ENCODE results near the gene ZFP36L2.

DNA sequence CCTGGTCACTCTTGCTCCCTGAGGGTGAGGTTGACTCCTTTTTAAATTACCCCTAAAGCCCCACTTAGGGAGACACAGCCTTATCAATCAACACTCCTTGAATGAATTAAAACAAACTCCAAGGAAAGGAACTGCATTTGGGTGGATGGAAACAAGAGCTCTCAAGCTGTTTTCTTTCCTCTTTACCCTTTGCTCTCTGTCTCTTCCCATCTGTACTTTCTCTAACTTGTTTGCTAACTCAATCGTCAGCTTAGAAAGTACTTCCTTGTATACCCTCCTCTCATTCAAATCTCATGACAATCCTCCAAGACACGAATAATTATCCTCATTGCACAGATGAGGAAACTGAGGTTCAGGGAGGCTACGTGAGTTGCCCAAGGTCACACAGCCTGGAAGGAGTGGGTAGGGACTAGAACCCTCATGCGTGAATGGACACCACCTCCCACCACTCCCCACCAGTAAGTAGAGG, 32.7 kb downstream of the ZFP36L2 start:
- TF ChIP-seq, protein P1, sequence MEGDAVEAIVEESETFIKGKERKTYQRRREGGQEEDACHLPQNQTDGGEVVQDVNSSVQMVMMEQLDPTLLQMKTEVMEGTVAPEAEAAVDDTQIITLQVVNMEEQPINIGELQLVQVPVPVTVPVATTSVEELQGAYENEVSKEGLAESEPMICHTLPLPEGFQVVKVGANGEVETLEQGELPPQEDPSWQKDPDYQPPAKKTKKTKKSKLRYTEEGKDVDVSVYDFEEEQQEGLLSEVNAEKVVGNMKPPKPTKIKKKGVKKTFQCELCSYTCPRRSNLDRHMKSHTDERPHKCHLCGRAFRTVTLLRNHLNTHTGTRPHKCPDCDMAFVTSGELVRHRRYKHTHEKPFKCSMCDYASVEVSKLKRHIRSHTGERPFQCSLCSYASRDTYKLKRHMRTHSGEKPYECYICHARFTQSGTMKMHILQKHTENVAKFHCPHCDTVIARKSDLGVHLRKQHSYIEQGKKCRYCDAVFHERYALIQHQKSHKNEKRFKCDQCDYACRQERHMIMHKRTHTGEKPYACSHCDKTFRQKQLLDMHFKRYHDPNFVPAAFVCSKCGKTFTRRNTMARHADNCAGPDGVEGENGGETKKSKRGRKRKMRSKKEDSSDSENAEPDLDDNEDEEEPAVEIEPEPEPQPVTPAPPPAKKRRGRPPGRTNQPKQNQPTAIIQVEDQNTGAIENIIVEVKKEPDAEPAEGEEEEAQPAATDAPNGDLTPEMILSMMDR (IDR thresholded peaks at IDR 0.05; ENCODE audit: low read depth, low read length, poor library complexity, severe bottlenecking) = no peak
- TF ChIP-seq EZH2phosphoT487 (IDR thresholded peaks at IDR 0.05; ENCODE audit: borderline replicate concordance, low read length) = no peak

Data from DOHH2 (cell line).